Neural progenitor cell (in vitro differentiated cells): ENCODE results near the gene WBP1L. TPM values are rescaled to one million over a fixed set of nuclear protein-coding genes. Genes with fewer than 3 reads are reported as not detected.

ENCODE experiments used
- DNase-seq: peaks from one replicate; pipeline ENCODE4 v3.0.0-alpha.2; 2016; ENCODE audit warnings: low spot score
- H2AFZ ChIP-seq: fragments of 200-600 bp; sonication (generic); replicated peaks from 2 replicates; pipeline ENCODE4 v1.6.1; 2016; ENCODE audit warnings: antibody characterized with exemption
- H3F3A ChIP-seq: fragments of 200-600 bp; sonication (generic); 2 replicates; pipeline ENCODE4 v1.6.1; 2016; ENCODE audit warnings: antibody characterized with exemption, low read depth
- H3K27ac ChIP-seq: fragments of 200-600 bp; sonication (generic); 2 replicates; pipeline ENCODE4 v1.5.1; 2016; ENCODE audit warnings: mild to moderate bottlenecking
- H3K27me3 ChIP-seq: fragments of 200-600 bp; sonication (generic); 2 replicates; pipeline ENCODE4 v1.6.1; 2016; ENCODE audit warnings: mild to moderate bottlenecking, moderate library complexity
- H3K36me3 ChIP-seq: fragments of 200-600 bp; sonication (generic); 2 replicates; pipeline ENCODE4 v1.5.1; 2016
- H3K4me1 ChIP-seq: fragments of 200-600 bp; sonication (generic); 2 replicates; pipeline ENCODE4 v1.6.1; 2016; ENCODE audit warnings: mixed run types
- H3K4me2 ChIP-seq: fragments of 200-600 bp; sonication (generic); 2 replicates; pipeline ENCODE4 v1.6.1; 2016
- H3K4me3 ChIP-seq: fragments of 200-600 bp; sonication (generic); 2 replicates; pipeline ENCODE4 v1.5.1; 2016
- H3K79me2 ChIP-seq: fragments of 200-600 bp; sonication (generic); 2 replicates; pipeline ENCODE4 v1.6.1; 2016; ENCODE audit warnings: low read depth
- H3K9ac ChIP-seq: fragments of 200-600 bp; sonication (generic); 2 replicates; pipeline ENCODE4 v1.6.1; 2016
- H3K9me3 ChIP-seq: fragments of 200-600 bp; sonication (generic); 2 replicates; pipeline ENCODE4 v1.5.1; 2016; ENCODE audit warnings: low read depth
- H4K20me1 ChIP-seq: fragments of 200-600 bp; sonication (generic); 2 replicates; pipeline ENCODE4 v1.6.1; 2016; ENCODE audit warnings: low read depth
- H3K27ac Mint-ChIP-seq: 3 replicates; pipeline ENCODE4 v1.8.0; 2021; ENCODE audit warnings: mixed read lengths
- H3K27me3 Mint-ChIP-seq: 2 replicates; pipeline ENCODE4 v1.8.0; 2022; ENCODE audit warnings: low read depth, mild to moderate bottlenecking, inconsistent platforms, moderate library complexity, mixed read lengths; ENCODE audit not compliant: insufficient read depth
- H3K36me3 Mint-ChIP-seq: 3 replicates; pipeline ENCODE4 v1.8.0; 2021; ENCODE audit warnings: mixed read lengths
- H3K4me1 Mint-ChIP-seq: 3 replicates; pipeline ENCODE4 v1.8.0; 2021; ENCODE audit warnings: mixed read lengths
- H3K4me3 Mint-ChIP-seq: 3 replicates; pipeline ENCODE4 v1.8.0; 2021; ENCODE audit warnings: mild to moderate bottlenecking, moderate library complexity, mixed read lengths
- H3K9me3 Mint-ChIP-seq: 3 replicates; pipeline ENCODE4 v1.8.0; 2020; ENCODE audit warnings: mixed read lengths
- CTCF ChIP-seq: fragments of 200-600 bp; sonication (generic); IDR thresholded peaks from 2 replicates; pipeline ENCODE4 v1.5.1; 2017; ENCODE audit warnings: antibody characterized with exemption, mild to moderate bottlenecking
- EZH2 ChIP-seq: fragments of 200-600 bp; sonication (generic); IDR thresholded peaks from 2 replicates; pipeline ENCODE4 v1.6.1; 2017; ENCODE audit warnings: antibody characterized with exemption, mild to moderate bottlenecking, moderate library complexity
- EZH2phosphoT487 ChIP-seq: fragments of 200-600 bp; sonication (generic); IDR thresholded peaks from 2 replicates; pipeline ENCODE4 v1.6.1; 2017; ENCODE audit warnings: antibody characterized with exemption
- total RNA-seq: library from RNA; depleted of rRNA; stranded (reverse); fragments of >200 nt; gene quantifications from 2 replicates; pipeline ENCODE4 v1.2.3, GENCODE V29; 2015; ENCODE audit warnings: low replicate concordance

Gene WBP1L
- total RNA-seq, 1 donor from 2014 or later, result 21.1 TPM

GRCh38 chr10:102779680-102780526 lies 36.2 kb downstream of the WBP1L start:
- Mint-ChIP-seq H3K4me1 (peaks cover 75% of the 10 kb centered on the region), H3K27ac (no peak overlapping the region), H3K9me3 (no peaks in the 10 kb centered on the region), H3K27me3 (peaks cover 4% of the 10 kb centered on the region), H3K36me3 (no peaks in the 10 kb centered on the region), H3K4me3 (no peak overlapping the region)
- Histone ChIP-seq H3K4me1 (peaks cover 55% of the 10 kb centered on the region), H3K9me3 (no peaks in the 10 kb centered on the region), H3K4me2 (no peak overlapping the region), H3F3A (peaks cover 34% of the 10 kb centered on the region), H2AFZ (no peak overlapping the region), H3K79me2 (no peaks in the 10 kb centered on the region), H3K27ac (no peak overlapping the region), H3K9ac (no peak overlapping the region), H3K36me3 (no peaks in the 10 kb centered on the region), H3K4me3 (no peak overlapping the region), H4K20me1 (peaks cover 34% of the 10 kb centered on the region), H3K27me3 (no peaks in the 10 kb centered on the region)
- no peak for DNase-seq
- TF ChIP-seq EZH2, result no peak

- Histone ChIP-seq H3K36me3 (no peaks in the 10 kb centered on the region), H3K4me3 (no peak overlapping the region), H2AFZ (no peak overlapping the region), H3K27ac (no peak overlapping the region), H4K20me1 (peaks cover 29% of the 10 kb centered on the region), H3K9ac (no peak overlapping the region), H3K27me3 (no peaks in the 10 kb centered on the region), H3K4me1 (peaks cover 50% of the 10 kb centered on the region), H3K79me2 (no peaks in the 10 kb centered on the region), H3K9me3 (no peaks in the 10 kb centered on the region), H3K4me2 (peak overlapping the region; percentile 53), H3F3A (peaks cover 32% of the 10 kb centered on the region)
- Mint-ChIP-seq H3K27me3 (peaks cover 4% of the 10 kb centered on the region), H3K36me3 (no peaks in the 10 kb centered on the region), H3K4me1 (peaks cover 70% of the 10 kb centered on the region), H3K27ac (no peak overlapping the region), H3K9me3 (no peaks in the 10 kb centered on the region), H3K4me3 (no peak overlapping the region)
- DNase-seq, result no peak
- TF ChIP-seq CTCF (no peak), EZH2phosphoT487 (no peak), EZH2 (no peak)
Observed at GRCh38 chr10:102780527-102780808, 36.7 kb downstream of the WBP1L start.

- Mint-ChIP-seq H3K9me3 (no peaks in the 10 kb centered on the region), H3K4me1 (peaks cover 62% of the 10 kb centered on the region), H3K27ac (peak overlapping the region; percentile 91), H3K4me3 (peak overlapping the region; percentile 57), H3K27me3 (peaks cover 4% of the 10 kb centered on the region), H3K36me3 (no peaks in the 10 kb centered on the region)
- no peak overlapping the region for H3K27ac ChIP-seq
- H3K36me3 ChIP-seq, result no peaks in the 10 kb centered on the region
- peaks cover 25% of the 10 kb centered on the region for H4K20me1 ChIP-seq
- peaks cover 42% of the 10 kb centered on the region for H3K4me1 ChIP-seq
- H3K27me3 ChIP-seq, result no peaks in the 10 kb centered on the region
- no peaks in the 10 kb centered on the region for H3K79me2 ChIP-seq
- TF ChIP-seq CTCF, result no peak
- no peak for TF ChIP-seq EZH2
- TF ChIP-seq EZH2phosphoT487, result no peak
- H3K9me3 ChIP-seq, result no peaks in the 10 kb centered on the region
- H2AFZ ChIP-seq, result no peak overlapping the region
- H3K4me3 ChIP-seq, result no peak overlapping the region
- H3K9ac ChIP-seq, result no peak overlapping the region
- peaks cover 24% of the 10 kb centered on the region for H3F3A ChIP-seq
- DNase-seq, result peak; percentile 38
- peak overlapping the region; percentile 53 for H3K4me2 ChIP-seq
Observed at GRCh38 chr10:102781090-102781920, 37.6 kb downstream of the WBP1L start.
